ENCODE data around the gene OPCML.

The OPCML gene

DNA sequence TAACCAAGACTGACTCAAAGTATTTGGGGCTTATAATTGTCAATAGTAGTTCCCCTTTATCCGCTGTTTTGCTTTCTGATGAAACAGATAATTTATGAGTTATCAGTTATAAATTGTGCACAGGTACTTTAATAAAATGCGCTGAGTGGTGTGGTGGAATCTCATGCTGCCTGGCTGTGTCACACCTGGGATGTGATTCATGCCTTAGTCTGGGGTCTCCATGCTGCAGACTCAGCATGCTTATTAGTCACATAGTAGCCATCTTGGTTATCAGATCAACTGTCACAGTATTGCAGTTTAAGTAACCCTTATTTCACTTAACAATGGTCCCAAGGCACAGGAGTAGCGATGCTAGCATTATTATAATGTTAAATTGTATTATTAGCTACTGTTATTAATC lies 1166.7 kb downstream of the OPCML start:
- no peak for FAIRE-seq

Data from TTC549 (cell line).